Cerebellar nuclear complex (tissue), 1 donor: Measurements from ENCODE around the gene PLEKHA4.
"Not testable (repeated sequence)": the region's sequence is repeated elsewhere in the genome, so short reads cannot be mapped to it uniquely, and the experiment has no call there.

Source experiments
- DNase-seq, 2 experiments: peaks; one replicate each; lab custom pipeline; 2025; lab: John Stamatoyannopoulos, UW

PLEKHA4 gene, protein sequence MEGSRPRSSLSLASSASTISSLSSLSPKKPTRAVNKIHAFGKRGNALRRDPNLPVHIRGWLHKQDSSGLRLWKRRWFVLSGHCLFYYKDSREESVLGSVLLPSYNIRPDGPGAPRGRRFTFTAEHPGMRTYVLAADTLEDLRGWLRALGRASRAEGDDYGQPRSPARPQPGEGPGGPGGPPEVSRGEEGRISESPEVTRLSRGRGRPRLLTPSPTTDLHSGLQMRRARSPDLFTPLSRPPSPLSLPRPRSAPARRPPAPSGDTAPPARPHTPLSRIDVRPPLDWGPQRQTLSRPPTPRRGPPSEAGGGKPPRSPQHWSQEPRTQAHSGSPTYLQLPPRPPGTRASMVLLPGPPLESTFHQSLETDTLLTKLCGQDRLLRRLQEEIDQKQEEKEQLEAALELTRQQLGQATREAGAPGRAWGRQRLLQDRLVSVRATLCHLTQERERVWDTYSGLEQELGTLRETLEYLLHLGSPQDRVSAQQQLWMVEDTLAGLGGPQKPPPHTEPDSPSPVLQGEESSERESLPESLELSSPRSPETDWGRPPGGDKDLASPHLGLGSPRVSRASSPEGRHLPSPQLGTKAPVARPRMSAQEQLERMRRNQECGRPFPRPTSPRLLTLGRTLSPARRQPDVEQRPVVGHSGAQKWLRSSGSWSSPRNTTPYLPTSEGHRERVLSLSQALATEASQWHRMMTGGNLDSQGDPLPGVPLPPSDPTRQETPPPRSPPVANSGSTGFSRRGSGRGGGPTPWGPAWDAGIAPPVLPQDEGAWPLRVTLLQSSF

DNA sequence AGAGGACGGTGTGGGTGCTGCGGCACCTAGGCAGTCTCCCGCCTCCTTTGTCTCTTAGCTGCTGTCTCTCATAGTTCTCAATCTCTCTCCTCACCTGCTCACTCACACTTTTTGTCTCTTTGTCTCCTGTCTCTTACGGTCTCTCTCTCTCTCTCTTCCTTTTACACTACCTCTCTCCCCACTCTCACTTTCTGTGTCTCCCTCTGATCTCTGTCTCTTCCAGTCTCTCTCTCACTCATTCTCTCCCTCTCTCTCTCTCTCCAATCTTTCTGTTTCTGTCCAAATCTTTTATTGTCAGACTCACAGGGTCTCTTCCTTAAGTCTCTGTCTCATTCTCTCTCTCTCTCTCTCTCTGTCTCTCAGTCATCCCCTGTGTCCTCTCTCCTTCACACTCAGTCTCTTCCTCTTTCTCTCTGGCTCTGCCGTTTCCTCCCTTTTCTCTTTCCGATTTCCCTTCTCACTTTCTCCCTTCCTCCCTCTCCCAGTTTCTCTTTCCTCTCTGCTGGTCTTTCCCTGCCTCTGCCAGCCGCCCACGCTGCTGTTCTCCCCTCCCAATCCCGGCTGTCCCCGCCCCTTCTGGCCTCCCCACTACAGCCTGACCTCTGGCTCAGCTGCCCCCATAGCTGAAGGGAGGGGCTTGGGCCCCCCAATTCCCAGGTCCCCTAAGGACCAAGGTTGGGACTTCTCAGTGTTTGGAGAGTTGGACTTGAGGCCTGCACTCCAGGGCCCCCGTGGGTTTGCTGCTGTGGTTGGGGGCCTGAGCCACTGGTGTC, at the start of gene PLEKHA4:
PLEKHA4 (minus strand) TSS at position 504 of the 773 bp plus-strand sequence. CDS start 997 bp downstream, outside the sequence.
- no peak for DNase-seq

DNA sequence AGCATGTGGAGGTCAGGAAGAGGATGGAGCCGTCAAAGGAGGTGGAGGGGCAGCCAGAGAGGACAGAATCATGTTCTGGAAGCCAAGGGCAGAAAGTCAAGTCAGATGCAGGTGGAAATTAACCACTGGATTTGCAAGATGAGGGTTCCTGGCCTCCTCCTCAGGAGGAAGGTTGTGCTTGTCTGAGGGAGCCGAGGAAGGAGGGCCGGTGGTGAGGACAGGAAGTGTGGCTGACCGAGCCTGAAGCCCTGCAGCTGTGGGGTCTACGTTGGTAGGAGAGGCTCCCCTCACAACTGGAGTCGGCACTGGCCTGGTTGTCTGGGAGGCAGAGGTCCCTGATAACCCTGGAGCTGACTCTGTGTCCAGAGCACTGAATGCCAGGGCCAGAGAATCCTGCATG, 49.7 kb upstream of the PLEKHA4 start:
- no peak for DNase-seq

DNA sequence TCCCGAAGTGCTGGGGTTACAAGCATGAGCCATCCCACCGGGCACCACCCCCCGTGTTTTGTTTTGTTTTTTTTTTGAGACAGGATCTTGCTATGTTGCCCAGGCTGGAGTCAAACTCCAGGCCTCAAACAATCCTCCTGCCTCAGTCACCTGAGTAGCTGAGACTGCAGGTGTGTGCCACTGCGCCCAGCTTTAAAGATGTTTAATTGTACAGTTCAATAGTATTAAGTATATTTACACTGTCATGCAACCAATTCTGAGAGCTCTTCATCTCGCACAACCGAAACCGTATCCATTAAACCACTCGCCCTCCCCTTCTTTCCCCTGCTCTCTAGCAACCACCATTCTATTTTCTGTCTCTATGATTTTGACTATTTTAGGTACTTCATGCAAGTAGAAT, 47.3 kb upstream of the PLEKHA4 start:
- no peak for DNase-seq

DNA sequence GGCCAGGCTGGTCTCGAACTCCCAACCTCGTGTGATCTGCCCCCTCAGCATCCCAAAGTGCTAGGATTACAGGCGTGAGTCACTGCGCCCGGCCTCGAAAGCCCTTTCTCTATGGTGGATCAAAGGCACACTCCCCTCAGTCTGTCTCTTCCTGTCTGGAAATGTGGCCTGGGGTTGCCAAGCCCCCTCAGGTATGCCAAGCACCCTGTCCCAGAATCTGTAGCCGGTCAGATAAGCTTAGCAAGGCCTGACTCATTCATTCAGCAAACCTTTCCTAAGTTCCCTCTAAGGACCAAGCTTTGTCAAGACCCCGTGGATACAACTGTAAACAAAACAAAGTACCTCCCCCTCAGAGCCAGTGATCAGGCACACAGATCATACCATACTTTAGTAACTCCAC, 45.8 kb upstream of the PLEKHA4 start:
- no peak for DNase-seq

DNA sequence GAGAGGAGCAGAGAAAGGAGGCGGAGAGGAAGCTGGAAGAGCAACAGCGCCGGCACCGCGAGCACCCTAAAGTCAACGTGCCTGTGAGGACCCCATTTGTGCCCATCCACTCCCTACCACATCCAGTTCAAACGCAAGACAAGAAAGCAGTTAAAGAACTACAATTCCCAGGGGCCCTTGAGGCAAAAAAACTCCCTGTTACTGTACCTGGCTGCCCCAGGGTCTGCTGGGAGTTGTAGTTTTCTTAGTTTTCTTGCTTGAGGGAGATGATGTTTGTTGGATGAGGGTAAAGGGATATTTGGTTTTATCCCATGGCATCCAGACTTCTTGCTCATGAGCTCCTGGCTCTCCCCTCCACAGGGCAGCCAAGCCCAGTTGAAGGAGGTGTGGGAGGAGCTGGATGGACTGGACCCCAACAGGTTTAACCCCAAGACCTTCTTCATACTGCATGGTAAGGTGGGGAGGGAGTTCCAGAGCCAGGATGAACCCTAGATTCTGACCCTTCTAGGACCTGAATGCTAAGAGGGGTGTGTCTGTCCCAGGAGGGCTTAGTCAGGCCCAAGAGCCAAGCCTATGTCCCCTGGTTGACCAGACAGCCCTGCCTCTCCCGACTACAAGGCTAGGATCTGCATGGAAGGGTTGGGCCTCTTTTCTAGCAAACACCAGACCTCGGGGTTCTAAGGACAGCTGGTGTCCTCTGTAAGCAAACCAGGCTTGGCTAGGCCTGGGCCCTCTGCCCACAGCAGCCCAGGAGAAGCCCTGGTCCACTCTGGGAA, 44.9 kb upstream of the PLEKHA4 start:
- DNase-seq = no peak

DNA sequence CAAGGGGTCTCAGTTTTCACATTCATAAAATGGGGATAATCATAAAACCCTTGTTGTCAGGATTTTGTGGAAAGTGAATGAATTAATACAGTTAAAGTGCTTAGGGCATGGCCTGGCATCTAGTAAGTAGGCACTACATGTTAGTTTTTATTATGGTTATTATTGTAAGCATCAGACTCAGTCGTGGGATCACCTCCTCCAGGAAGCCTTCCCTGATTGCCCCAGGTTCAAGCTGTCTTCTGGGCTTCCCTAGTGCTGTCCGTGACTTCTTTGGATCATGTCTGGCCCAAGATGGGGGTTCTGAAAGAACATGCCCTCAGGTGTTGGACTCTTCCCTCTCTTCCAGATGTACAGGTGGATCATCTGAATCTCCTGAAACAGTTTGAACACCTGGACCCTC, 42.4 kb upstream of the PLEKHA4 start:
- no peak for DNase-seq

DNA sequence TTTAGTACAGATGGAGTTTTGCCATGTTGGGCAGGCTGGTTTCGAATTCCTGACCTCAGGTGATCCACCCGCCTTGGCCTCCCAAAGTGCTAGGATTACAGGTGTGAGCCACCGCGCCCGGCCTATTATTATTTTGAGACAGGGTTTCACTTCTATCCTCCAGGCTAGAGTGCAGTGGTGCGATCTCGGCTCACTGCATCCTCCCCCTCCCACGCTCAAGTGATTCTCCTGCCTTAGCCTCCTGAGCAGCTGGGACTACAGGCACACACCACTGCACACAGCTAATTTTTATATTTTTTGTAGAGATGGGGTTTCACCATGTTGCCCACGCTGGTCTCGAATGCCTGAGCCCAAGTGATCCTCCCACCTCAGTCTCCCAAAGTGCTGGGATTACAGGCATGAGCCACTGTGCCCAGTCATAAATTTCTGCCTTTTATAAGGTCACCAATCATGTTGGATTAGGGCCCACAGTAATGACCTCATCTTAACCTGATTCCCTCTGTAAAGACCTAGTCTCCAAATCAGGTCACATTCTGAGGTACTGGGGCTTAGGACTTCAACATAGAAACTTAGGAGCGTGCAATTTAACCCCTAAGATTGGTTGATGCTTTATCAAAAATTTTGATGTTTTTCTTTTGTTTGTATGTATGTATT, 41.1 kb upstream of the PLEKHA4 start:
- not testable (repeated sequence) for DNase-seq

DNA sequence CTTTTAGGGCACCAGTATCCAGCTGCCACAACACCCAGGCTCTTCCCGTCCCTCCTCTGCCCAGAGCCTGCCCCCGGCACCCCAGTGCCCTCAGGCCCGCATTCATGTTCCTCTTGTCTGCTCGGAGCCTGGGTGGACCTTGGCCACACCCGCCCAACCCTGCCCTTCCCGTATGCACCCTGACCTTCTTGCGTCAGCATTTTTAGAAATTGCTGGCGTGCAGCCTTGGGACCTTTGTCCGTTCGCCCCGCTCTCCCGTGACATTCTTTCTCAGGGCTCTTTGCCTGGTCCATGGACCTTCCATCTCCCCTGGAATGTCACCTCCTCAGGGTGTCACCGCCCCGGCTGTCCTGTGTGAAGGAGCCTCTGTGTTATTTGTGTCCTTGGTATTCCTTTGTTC, 39.3 kb upstream of the PLEKHA4 start:
- DNase-seq = no peak

DNA sequence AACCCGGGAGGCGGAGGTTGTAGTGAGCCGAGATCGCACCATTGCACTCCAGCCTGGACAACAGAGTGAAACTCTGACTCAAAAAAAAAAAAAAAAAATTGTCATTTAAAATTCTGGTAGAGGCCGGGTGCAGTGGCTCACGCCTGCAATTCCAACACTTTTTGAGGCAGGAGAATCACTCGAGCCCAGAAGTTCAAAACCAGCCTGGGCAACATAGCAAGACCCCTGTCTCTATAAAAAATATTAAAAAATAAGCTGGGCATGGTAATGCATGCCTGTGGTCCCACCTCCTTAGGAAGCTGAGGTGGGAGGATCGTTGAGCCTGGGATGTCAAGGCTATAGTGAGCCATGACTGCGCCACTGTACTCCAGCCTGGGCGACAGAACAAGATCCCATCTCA, 37.9 kb upstream of the PLEKHA4 start:
- no peak for DNase-seq

DNA sequence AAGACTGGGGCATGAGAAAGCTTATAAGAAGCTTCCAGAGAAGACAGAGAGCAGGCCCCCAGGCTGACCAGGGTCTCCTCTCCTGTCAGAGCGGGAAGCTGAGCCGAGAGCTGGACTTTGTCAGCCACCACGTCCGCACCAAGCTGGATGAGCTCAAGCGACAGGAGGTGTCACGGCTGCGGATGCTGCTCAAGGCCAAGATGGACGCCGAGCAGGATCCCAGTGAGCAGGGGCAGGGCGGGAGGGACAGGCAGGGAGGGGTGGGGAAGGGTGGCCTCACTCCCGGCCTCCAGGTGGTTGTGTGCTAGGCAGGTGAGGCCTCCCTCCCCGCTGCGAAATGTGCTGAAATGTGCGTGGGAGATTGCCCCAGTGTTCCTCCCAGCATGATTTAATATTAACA, 37.2 kb upstream of the PLEKHA4 start:
- DNase-seq = no peak

DNA sequence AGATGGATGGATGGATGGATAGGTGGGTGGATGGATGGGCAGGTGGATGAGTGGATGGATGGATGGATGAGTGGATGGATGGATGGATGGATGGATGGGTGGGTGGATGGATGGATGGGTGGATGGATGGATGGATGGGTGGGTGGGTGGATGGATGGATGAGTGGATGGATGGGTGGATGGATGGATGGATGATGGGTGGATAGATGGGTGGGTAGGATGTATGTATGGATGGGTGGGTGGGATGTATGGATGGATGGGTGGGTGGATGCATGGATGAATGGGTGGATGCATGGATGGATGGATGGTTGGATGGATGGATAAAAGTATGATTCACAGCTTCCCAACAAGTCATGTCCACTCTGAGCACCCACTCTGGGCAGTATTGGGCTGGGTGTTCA, 35.4 kb upstream of the PLEKHA4 start:
- not testable (repeated sequence) for DNase-seq

DNA sequence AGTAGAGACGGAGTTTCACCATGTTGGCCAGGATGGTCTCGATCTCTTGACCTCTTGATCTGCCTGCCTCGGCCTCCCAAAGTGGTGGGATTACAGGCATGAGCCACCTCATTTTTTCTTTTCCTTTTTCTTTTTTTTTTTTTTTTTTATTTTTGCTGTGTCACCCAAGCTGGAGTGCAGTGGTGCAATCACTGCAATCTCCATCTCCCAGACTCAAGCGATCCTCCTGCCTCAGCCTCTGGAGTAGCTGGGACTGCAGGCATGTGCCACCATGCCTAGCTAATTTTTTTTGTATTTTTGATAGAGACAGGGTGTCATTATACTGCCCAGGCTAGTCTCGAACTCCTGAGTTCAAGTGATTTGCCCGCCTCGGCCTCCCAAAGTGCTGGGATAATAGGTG, 33.9 kb upstream of the PLEKHA4 start:
- not testable (repeated sequence) for DNase-seq

DNA sequence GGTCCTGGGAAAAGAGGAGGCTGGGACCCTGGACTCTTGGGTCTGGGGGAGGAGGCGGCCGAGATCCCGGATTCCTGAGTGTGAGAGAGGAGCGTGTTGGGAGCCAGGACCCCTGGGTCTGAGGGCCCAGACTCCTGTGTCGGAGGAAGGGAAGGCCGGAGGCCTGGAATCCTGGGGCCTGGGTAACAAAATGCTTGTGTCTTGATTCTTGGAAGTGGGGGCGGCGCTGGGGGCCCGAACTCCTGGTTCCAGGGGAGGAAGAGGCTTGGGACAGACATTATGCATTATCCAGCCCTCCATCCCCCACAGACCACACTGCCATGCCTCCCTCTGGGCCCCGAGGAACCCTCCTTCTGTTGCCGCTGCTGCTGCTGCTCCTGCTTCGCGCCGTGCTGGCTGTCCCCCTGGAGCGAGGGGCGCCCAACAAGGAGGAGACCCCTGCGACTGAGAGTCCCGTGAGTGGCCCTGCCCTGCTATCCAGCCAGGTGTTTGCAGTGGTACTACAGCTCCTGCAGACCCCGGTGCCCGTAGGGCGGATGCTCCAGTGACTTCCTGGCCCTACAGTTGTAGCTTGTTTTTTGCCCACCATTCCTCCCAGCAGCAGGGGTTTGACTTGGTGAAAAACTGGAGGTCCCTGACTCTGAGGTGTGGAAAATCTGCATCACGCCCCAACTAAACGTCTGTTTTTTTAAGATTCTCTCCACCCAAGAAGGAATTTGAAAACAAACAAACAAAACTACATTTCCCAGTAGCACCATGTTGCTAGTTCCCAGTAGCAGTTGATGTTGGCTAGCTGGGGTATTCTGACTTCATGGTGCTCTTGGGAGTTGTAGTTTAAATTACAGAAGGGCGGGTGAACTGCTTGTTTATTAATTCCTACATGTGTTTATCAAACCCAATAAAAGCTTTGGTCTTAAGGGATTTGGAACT, 32.3 kb upstream of the PLEKHA4 start:
- DNase-seq = no peak

DNA sequence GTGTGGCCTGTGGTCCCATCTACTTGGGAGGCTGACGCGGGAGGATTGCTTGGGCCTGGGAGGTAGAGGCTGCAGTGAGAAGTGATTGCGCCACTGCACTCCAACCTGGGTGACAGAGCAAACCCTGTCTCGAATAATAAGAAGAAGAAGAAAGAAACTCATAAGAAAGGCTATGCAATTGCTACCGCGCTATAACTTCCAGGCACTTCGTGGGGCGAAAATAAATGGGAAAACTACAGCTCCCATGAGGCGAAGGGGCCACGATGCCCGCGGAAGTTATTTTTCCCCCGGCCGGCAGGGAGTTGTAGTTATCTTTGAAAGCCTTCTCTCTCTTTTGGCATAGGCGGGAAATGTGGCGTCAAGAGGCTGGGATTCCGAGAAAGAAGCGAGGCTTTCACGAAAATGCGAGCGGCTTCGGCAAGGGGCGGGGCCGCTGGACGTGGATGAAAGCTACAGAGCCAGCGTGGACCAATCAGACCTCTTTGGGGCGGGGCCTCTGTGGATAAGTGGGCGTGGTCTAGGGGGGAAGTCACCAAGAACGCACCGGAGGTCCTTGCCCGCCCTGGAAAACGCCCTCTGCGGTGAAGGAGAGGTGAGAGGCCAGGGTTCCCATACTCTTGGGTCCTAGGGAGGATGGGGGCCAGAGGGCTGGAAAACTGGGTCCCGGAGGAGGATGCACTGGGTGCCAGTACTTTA, 31.5 kb upstream of the PLEKHA4 start, which contains the start of gene NUCB1:
NUCB1 (plus strand) TSS at position 532 of the 696 bp plus-strand sequence. CDS start 485 bp downstream, outside the sequence.
- peak; percentile 84 to 93 for DNase-seq

DNA sequence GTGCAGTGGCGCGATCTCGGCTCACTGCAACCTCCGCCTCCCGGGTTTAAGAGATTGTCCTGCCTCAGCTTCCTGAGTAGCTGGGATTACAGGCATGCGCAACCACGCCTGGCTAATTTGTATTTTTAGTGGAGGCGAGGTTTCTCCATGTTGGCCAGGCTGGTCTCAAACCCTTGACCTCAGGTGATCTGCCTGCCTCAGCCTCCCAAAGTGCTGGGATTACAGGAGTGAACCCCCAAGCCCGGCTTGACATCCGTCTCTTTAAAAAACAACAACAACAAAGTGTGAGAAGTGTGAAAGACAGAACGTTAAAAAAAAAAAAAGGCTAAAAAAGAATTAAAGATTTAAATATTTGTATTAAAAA, 31.0 kb upstream of the PLEKHA4 start:
- not testable (repeated sequence) for DNase-seq

DNA sequence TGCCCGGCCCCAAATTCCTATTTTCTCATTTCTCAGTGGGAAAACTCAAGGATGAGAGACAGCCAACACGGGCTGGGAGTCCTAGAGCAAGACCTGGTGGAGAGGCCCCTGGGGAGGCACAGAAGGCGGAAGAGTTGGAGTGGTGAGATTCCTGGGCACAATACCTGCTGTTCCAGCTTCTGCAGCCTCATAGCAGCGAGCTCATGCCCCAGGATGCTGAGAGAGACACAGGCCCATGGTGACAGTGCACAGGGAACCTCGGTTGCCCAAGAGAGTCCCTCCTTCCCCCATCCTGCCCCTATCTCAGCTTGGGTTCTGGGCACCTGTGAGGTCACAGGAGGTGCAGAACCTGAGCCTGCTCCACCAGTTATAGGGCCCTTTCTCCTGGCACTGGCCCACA, 28.8 kb upstream of the PLEKHA4 start:
- no peak for DNase-seq

DNA sequence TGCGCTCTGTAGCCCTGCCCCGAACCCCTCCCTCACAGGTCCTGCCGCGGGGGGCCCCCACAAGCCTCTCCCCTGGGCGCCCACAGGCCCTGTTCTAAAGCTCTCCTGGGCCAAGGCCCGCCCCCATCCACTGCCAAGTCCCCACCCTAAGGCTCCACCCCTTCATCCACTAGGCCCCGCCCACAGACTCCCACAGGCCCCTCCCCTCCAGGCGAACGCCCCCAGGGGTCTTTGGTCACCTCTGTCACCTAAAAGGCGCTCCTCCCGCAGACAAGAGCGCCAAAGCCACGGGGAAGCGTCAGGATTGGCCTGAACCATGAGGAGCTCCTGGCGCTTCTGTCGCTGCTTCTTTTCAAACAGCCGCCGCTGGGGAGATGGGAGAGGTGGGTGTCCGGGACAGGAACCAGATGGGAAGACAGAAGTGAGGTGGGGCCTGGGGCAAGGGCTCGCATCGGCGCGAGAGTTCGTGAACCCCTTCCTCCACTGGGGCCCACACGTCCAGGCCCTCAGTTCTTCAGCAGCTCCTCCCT, 27.8 kb upstream of the PLEKHA4 start:
- peak in 1 of 2 experiments; percentile 18 for DNase-seq

DNA sequence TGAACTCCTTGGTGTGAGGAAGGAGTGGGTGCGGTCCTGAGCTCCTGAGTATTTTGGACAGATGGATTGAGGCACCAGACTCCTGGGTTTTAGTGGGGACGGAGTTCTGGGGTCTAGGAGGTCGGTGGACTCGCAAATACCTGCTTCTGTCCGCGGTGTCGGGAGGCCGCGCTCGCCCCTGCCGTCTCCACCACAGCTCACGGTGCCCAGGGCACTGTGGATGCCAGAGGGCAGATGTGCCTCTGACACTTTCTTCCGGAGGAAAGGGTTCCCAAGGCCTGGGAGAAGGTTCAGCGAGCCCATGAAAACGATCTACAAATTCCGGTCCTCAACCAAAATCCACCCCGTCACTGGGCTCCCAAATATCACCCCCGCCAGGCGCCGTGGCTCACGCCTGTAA, 26.8 kb upstream of the PLEKHA4 start:
- DNase-seq = no peak

DNA sequence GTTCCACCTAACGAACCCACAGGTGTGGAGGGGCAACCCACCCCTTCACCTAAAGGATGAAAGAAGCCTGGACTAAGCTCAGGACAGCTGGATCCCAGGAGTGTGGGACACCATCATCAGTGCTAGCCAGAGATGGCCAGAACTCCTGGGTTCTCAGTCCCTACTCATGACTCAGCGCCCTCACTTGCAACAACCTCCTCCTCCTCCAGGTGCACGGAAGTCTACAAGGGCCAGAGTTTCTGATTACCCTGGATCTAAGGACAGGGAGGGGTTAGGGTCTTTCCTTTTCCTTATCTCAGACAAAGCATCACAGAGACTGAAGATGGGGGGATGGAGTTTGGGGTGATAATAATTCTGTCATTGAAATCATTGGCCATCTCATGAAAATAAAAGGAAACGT, 22.1 kb upstream of the PLEKHA4 start:
- DNase-seq = no peak
